ENCODE results near the gene ARVCF. TPM values are rescaled to one million over a fixed set of nuclear protein-coding genes. Genes with fewer than 3 reads are reported as not detected.

The ARVCF gene
- polyA plus RNA-seq, 1 donor from 2014 or later, result 112 TPM

DNA sequence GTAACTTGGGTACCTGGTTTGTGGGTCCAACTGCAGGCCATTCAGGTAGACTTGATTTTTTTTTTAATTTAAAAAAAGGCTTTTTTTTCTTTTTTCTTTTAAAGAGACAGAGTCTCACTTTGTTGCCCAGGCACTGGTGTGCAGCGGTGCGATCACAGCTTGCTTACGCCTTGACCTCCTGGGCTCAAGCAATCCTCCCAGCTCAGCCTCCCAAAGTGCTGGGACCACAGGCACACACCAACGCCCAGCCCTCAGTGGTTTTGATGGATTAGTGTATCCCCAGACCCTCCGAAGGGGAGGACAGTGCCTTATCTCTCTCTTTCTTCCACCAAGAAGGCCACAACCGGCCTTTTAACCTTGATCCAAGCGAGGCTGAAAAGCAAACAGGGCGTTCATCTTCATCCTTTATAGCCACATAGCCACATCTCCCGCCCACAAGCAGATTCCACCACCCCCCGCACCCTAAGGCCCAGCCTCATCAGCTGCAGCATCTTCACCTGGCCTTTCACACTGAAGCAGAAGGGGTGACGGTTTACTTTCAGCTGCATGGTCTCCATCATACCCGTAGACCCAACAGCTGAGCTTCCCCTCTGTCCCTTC lies 92.6 kb downstream of the ARVCF start:
- Histone ChIP-seq H3F3A (ENCODE audit: insufficient read depth, low read length, poor library complexity, severe bottlenecking) (no peaks in the 10 kb centered on the region), H2AFZ (ENCODE audit: low read depth, low read length) (no peak overlapping the region), H3K9me3 (ENCODE audit: low read length) (no peaks in the 10 kb centered on the region), H3K36me3 (ENCODE audit: insufficient read depth, low read length) (no peaks in the 10 kb centered on the region), H3K9me2 (ENCODE audit: insufficient read depth, low read length) (no peaks in the 10 kb centered on the region), H3K4me3 (ENCODE audit: low read length) (no peak overlapping the region), H3K4me2 (ENCODE audit: low read length) (no peak overlapping the region), H4K20me1 (ENCODE audit: insufficient read depth) (no peaks in the 10 kb centered on the region), H3K9ac (ENCODE audit: low read length) (no peak overlapping the region), H3K27ac (ENCODE audit: low read length) (no peak overlapping the region), H3K27me3 (ENCODE audit: insufficient read depth, low read depth, low read length) (no peaks in the 10 kb centered on the region), H3K79me2 (replicated peaks; ENCODE audit: insufficient read depth, low read length) (no peaks in the 10 kb centered on the region)
- TF ChIP-seq SMC3 (conservative IDR thresholded peaks at IDR 0.05; ENCODE audit: poor library complexity) (no peak), EZH2 (IDR thresholded peaks at IDR 0.05; ENCODE audit: borderline replicate concordance, insufficient read depth, low read length, poor library complexity, severe bottlenecking) (no peak), EP300 (conservative IDR thresholded peaks at IDR 0.05; ENCODE audit: poor library complexity, severe bottlenecking) (no peak), MXI1 (conservative IDR thresholded peaks at IDR 0.05; ENCODE audit: poor library complexity, severe bottlenecking) (no peak), RAD21 (conservative IDR thresholded peaks at IDR 0.05) (no peak), TAF1 (IDR thresholded peaks at IDR 0.05; ENCODE audit: low read depth) (no peak), POLR2AphosphoS5 (IDR thresholded peaks at IDR 0.05) (no peak)
- TF ChIP-seq, protein P1, sequence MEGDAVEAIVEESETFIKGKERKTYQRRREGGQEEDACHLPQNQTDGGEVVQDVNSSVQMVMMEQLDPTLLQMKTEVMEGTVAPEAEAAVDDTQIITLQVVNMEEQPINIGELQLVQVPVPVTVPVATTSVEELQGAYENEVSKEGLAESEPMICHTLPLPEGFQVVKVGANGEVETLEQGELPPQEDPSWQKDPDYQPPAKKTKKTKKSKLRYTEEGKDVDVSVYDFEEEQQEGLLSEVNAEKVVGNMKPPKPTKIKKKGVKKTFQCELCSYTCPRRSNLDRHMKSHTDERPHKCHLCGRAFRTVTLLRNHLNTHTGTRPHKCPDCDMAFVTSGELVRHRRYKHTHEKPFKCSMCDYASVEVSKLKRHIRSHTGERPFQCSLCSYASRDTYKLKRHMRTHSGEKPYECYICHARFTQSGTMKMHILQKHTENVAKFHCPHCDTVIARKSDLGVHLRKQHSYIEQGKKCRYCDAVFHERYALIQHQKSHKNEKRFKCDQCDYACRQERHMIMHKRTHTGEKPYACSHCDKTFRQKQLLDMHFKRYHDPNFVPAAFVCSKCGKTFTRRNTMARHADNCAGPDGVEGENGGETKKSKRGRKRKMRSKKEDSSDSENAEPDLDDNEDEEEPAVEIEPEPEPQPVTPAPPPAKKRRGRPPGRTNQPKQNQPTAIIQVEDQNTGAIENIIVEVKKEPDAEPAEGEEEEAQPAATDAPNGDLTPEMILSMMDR (IDR thresholded peaks at IDR 0.05; ENCODE audit: poor library complexity, severe bottlenecking), result no peak
- TF ChIP-seq, protein P2, sequence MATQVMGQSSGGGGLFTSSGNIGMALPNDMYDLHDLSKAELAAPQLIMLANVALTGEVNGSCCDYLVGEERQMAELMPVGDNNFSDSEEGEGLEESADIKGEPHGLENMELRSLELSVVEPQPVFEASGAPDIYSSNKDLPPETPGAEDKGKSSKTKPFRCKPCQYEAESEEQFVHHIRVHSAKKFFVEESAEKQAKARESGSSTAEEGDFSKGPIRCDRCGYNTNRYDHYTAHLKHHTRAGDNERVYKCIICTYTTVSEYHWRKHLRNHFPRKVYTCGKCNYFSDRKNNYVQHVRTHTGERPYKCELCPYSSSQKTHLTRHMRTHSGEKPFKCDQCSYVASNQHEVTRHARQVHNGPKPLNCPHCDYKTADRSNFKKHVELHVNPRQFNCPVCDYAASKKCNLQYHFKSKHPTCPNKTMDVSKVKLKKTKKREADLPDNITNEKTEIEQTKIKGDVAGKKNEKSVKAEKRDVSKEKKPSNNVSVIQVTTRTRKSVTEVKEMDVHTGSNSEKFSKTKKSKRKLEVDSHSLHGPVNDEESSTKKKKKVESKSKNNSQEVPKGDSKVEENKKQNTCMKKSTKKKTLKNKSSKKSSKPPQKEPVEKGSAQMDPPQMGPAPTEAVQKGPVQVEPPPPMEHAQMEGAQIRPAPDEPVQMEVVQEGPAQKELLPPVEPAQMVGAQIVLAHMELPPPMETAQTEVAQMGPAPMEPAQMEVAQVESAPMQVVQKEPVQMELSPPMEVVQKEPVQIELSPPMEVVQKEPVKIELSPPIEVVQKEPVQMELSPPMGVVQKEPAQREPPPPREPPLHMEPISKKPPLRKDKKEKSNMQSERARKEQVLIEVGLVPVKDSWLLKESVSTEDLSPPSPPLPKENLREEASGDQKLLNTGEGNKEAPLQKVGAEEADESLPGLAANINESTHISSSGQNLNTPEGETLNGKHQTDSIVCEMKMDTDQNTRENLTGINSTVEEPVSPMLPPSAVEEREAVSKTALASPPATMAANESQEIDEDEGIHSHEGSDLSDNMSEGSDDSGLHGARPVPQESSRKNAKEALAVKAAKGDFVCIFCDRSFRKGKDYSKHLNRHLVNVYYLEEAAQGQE (IDR thresholded peaks at IDR 0.05; ENCODE audit: borderline replicate concordance), result no peak

DNA sequence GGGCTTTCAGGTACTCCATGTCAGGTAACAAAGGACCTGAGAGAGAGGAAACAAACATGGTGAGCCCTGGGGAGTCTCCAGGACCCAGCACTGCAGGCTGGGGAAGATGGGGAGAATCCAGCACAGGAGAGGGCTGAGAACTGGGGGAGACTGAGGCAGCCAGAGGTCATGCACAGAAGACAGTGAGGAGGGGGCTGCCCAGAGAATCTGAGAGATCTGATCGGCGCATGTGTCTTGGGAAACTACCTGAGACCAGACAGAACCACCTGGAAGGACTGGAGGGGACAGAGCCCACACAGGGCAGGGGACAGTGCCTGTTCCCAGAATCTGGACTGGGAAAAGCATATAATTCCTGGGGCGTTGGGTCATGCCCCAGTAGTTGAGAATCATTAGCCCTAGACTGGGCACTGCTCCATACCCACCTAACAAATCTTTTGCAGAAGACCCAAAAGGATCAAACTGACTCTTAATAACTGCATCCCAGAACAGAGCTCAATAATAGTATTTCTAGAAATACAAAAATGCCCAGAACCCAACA lies 95.0 kb downstream of the ARVCF start:
- H3K4me2 ChIP-seq (ENCODE audit: low read length), result no peak overlapping the region
- H2AFZ ChIP-seq (ENCODE audit: low read depth, low read length), result no peak overlapping the region
- TF ChIP-seq, protein P2 (IDR thresholded peaks at IDR 0.05; ENCODE audit: borderline replicate concordance), result no peak
- no peak for TF ChIP-seq SMC3 (conservative IDR thresholded peaks at IDR 0.05; ENCODE audit: poor library complexity)
- no peak for TF ChIP-seq TAF1 (IDR thresholded peaks at IDR 0.05; ENCODE audit: low read depth)
- TF ChIP-seq RAD21 (conservative IDR thresholded peaks at IDR 0.05), result no peak
- TF ChIP-seq MXI1 (conservative IDR thresholded peaks at IDR 0.05; ENCODE audit: poor library complexity, severe bottlenecking), result no peak
- TF ChIP-seq POLR2AphosphoS5 (IDR thresholded peaks at IDR 0.05), result no peak
- TF ChIP-seq EP300 (conservative IDR thresholded peaks at IDR 0.05; ENCODE audit: poor library complexity, severe bottlenecking), result no peak
- TF ChIP-seq, protein P1 (IDR thresholded peaks at IDR 0.05; ENCODE audit: poor library complexity, severe bottlenecking), result no peak
- TF ChIP-seq EZH2 (IDR thresholded peaks at IDR 0.05; ENCODE audit: borderline replicate concordance, insufficient read depth, low read length, poor library complexity, severe bottlenecking), result no peak
- no peaks in the 10 kb centered on the region for H3K27me3 ChIP-seq (ENCODE audit: insufficient read depth, low read depth, low read length)
- H3K79me2 ChIP-seq (replicated peaks; ENCODE audit: insufficient read depth, low read length), result no peaks in the 10 kb centered on the region
- H3F3A ChIP-seq (ENCODE audit: insufficient read depth, low read length, poor library complexity, severe bottlenecking), result no peaks in the 10 kb centered on the region
- H3K36me3 ChIP-seq (ENCODE audit: insufficient read depth, low read length), result no peaks in the 10 kb centered on the region
- no peak overlapping the region for H3K9ac ChIP-seq (ENCODE audit: low read length)
- no peaks in the 10 kb centered on the region for H3K9me2 ChIP-seq (ENCODE audit: insufficient read depth, low read length)
- H3K9me3 ChIP-seq (ENCODE audit: low read length), result no peaks in the 10 kb centered on the region
- H4K20me1 ChIP-seq (ENCODE audit: insufficient read depth), result no peaks in the 10 kb centered on the region
- H3K27ac ChIP-seq (ENCODE audit: low read length), result no peak overlapping the region
- H3K4me3 ChIP-seq (ENCODE audit: low read length), result no peak overlapping the region

All from neural cell (in vitro differentiated cells).